GM18951 (cell line): ENCODE measurements around the gene GASK1A.

Experiments used
- POLR2A ChIP-seq: IDR thresholded peaks from 4 replicates; pipeline ENCODE4 v1.6.1; 2011; ENCODE audit warnings: mild to moderate bottlenecking; ENCODE audit not compliant: insufficient read length, insufficient read depth; ENCODE audit errors: extremely low read depth
- in situ Hi-C: fragments of 300-500 bp; cut with MboI; formaldehyde crosslinking; loops from one replicate; pipeline ENCODE4 v1.12.0; 2022; ENCODE audit warnings: low sequenced_read_pairs, mixed read lengths, inconsistent platforms; ENCODE audit not compliant: unreplicated experiment

GASK1A gene

DNA sequence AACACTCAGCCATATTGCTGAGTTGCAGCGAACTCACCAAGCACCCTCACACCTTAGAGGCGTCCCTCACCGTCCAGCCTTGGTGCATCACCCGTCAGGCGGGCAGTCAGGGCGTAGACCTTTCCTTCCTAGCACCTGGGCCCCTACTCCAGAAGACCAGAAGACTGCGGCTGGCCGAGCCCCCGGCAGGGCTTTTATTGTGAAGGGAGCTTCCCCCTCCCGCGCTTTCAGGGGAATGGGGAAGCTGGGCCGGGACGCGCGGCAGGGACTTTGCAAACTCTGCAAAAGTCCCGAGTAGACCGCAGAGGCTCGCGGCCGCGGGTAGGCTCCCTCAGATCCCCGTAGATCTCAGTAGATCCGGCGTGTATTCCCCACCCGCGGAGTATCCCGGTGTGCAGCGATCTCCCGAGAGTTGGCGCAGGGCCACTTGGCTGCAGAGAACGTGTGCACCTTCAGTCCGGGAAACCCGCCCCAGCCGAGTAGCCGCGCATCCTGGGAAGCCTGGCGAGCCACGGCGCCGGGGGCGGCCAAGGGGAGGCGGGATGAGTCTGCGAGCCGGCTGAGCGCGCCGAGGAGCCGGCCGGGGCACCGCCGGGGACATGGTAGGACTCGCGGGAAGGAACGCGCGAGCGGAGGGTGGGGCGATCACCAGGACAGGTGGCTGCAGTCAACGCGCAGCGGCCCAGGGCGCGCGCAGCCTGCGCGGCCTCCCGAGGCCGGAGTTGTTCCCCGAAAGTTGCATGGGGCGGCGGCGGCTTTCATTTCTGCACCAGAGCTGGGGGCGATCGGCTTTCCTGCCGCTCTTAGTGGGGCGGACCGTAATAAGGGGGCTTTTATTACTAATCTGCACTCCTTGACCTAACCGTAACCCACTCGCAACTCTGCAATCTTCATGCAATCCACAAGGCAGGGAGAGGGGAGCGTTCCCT lies at the start of gene GASK1A:
GASK1A (plus strand) TSS at position 268 of the 929 bp plus-strand sequence; CDS start at position 600, 332 bp downstream.
- TF ChIP-seq POLR2A = no peak
- in situ Hi-C loops = no loop called here

DNA sequence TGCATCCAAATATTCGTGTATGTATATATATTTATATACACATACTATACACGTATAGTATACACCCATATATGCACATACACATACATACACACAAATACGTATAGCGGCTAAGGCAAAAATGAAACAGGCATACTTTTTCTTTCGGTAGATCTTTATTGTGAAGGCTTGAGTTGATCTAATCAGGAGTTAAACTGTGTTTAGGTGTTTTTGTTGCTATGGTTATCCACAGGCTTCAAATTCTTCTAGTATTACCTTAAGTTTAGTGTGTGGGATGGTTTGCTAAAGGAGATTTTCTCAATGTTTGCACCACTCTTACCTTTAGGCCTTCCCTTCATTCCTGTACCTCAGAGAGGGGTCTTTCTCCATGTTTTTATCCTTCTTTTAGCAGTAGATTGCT lies 45.0 kb upstream of the GASK1A start:
- in situ Hi-C loops = no loop called here
- no peak for TF ChIP-seq POLR2A

DNA sequence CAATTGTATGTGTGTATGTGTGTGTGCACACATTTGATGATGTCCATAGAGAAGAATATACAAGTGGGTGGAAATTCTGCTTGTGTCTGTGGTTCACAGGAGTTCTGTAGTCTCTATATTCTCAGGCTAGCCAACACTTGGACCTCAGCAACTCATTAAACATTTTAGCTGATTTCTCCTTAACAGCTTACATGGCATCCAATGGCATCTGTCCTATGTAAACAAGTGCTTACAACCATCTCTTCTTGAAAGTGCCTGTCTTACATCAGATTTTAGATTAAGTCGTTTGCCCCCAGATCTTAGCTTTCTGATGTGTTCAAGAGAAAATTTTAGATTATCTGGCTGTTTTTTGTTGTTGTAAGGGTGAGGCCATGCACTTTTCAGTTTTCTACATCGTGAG lies 44.2 kb upstream of the GASK1A start:
- TF ChIP-seq POLR2A = no peak

DNA sequence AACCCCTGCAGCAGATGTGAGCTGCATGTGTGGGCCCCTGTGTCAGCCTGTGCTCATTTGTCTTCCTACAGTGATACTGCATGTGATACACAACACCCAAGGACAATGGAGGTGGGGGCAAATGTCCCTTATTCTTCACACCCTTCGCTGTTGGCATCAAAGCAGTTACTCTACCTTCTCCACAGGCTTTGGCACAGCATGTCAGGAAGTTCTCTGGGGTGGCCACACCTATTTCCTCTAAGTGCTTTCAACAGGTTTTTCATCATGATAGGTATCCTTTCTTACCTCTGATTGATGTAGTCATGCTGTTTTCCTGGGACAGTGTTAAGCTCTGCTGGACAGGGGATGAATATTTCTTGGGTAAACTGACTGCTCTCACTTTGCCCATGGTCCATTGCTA lies 43.6 kb upstream of the GASK1A start:
- TF ChIP-seq POLR2A = no peak
- in situ Hi-C loops = no loop called here

More for the DNA sequence above, 44.2 kb upstream of the GASK1A start:
- in situ Hi-C loops = no loop called here

DNA sequence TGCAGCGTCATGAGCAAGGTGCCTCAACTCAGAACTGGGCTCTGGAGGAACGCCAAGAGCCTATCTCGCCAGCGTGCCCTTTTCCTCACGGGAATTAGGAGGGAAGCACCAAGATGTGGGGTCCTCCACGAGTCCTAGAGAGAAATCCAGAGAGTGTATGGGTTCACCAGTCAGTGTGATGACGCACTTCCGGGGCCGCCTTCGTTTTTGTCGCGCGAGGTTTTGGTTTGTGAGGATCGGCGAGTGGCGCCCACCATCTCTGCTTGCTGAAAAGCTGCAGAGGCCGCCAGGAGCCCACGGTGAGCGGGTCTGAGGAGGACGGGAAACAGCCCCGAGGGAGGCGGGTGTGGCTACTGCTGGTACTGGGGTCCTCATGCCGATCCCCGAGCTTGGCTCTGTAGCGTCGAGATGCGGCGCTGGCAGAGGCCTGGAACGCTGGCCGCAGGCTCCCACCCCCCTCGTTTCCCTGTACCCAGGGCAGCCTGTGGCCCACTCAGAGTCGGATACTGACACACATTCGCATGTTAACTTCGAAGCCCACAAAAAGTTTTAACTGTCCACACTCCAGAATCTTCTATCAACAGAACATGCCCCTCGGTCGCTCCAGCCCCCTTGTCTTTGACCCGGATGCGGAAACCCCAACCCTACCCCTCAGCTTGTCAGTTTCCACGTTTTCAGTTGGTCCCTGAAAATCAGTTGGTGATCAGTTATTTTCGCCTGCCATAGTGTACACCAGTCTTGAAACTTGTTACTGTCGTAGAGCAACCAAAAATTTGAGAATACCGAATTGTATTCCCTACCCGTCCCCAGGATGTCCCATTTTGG lies 42.7 kb upstream of the GASK1A start:
- no peak for TF ChIP-seq POLR2A
- in situ Hi-C loops = no loop called here

DNA sequence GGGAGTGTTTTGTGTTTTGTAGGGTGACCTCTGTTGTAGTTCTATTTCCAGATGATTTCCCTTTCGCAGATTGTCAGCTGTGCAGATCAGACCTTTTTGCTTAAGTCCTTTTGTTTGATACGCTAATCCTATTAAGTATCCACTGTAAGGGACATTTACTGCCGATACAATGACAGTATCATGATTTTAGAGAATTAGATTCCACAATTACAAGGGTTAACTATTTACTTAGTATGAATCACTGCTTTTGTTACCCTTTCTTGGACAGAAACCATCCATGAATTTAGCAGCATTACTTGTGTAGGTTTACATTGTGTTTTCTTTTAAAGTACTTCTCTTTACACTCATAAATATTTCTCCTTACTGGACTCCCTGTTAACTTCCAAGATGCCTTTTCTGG lies 41.8 kb upstream of the GASK1A start:
- no peak for TF ChIP-seq POLR2A
- in situ Hi-C loops = no loop called here

DNA sequence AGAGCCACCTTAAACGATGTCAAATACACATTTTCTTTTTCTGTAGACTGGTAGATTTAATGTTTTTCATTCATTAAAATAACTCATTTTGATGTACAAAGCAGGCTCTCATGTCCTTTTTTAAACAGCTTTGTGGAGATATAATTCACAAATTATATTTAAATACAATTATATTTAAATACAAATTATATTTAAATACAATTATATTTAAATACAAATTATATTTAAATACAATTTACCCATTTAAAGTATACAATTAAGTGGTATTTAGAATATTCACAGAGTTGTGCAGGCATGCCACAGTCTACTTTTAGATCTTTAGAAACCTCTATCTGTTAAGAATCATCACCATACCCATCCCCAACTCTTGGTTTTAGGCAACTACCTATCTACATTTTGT lies 36.4 kb upstream of the GASK1A start:
- no peak for TF ChIP-seq POLR2A
- in situ Hi-C loops = no loop called here

DNA sequence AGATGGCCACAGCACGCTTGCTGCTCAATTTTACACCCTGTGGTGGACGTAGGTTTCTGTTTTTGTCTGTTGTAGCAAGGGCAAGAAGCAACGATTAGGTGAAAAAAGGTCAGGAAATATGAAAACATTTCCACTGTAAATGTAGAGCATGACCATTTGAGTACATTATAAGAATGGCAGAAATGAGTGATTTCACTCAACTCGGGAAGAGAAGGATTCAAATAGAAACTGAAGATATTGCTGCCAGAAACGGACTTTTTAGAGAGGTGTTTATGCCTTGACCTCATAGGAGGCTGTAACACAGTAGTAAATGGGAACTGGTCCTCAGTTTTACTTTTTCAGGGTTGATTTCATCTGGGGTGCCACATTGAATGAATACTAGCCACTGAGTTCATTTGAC lies 33.1 kb upstream of the GASK1A start:
- in situ Hi-C loops = no loop called here
- TF ChIP-seq POLR2A = no peak

DNA sequence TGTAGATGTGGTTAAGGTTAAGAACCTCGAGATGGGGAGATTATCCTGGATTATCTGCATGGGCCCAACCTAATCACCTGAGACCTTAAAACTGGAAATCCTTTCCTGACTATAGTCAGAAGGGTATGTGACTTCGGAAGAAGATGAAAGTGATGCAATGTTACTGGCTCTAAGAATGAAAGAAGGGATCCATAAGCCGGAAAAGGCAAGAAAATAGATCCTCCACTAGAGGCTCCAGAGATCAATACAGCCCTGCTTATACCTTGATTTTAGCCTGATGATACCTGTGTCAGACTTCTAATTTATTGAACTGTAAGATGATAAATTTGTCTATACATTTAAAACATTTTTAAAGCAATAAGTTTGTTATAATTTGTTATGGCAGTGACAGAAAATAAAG lies 21.5 kb upstream of the GASK1A start:
- no peak for TF ChIP-seq POLR2A
- in situ Hi-C loops = loop anchor here (25.0 kb wide), 1 partner anchor 430 kb away; no protein-coding TSS in a partner anchor

DNA sequence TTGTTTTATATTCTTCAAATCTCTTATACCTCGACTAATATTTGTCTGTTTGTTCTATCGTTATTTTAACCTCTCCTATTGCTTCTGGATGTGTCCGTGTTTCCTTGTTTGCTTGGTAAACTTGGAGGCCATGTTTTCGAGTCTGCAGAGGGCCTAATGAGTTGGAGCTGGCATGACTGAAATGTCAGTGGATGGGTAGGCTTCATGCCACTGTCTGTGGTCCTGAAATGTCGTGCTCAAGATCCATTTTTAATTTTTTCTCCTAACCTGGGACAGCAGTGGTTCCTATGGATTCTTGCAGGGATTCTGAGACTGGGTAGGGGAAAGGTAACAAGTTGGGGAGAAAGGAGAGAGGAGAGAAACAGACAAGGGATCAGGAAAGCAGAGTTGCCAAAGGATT lies 18.8 kb upstream of the GASK1A start:
- no peak for TF ChIP-seq POLR2A
- in situ Hi-C loops = loop anchor here (25.0 kb wide), 1 partner anchor 427 kb away; no protein-coding TSS in a partner anchor

DNA sequence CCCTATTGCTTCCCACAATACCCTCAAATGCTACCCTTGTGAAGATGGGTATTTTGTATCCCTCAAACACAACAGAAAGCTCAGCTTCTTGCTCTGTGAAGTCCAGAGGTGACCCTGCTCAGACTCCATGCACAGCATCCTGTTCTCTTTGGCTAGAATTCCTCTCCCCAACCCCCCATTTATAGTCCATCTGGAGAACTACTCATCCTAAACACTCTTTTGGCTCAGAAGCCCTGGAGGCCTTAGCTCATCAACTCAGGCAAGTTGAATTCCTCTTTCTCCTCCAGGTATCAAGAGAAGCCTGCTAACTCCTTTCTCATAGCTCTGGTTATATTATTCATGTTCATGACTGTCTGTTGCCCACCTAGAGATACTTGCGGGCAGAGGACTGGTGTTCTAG lies 18.3 kb upstream of the GASK1A start:
- in situ Hi-C loops = loop anchor here (25.0 kb wide), 1 partner anchor 427 kb away; no protein-coding TSS in a partner anchor
- TF ChIP-seq POLR2A = no peak

DNA sequence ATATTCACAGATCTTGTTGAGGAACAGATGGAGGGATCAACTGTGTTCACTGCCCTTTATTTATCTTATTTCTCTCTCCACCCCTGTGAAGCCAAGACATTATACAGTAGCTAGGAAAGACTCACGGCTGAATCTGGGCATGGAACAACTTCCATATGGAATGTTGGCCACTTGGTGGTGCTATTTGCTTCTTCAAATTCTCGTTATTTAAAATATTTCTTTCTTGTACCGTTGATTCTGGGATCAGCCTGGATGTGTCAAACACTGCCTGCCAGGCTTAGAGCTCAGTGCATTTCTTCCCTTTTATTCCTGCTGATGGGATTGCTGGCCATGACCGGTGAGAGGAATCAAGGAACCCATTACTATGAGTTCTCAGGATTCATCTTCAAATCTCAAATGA lies 17.5 kb upstream of the GASK1A start:
- in situ Hi-C loops = loop anchor here (25.0 kb wide), 1 partner anchor 426 kb away; no protein-coding TSS in a partner anchor
- no peak for TF ChIP-seq POLR2A

DNA sequence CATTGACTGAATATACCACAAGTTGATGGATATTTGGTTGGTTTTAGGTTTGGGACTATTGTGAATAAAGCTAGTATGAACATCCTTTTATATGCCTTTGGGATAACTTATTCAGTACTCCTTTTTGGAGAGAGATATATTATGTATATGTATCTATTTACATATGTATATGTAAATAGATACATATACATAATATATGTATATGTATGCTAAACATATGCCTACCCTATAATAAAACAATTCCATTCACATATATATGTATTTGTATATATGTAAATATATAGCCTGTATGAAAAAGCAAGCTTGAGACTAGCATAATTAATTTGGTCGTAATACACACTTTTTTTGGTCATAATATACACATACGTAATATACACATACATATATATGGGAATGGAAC lies 15.8 kb upstream of the GASK1A start:
- no peak for TF ChIP-seq POLR2A
- in situ Hi-C loops = loop anchor here (25.0 kb wide), 1 partner anchor 424 kb away; no protein-coding TSS in a partner anchor
